Measurements from ENCODE around the gene ARSI.

- TF ChIP-seq, protein P1, sequence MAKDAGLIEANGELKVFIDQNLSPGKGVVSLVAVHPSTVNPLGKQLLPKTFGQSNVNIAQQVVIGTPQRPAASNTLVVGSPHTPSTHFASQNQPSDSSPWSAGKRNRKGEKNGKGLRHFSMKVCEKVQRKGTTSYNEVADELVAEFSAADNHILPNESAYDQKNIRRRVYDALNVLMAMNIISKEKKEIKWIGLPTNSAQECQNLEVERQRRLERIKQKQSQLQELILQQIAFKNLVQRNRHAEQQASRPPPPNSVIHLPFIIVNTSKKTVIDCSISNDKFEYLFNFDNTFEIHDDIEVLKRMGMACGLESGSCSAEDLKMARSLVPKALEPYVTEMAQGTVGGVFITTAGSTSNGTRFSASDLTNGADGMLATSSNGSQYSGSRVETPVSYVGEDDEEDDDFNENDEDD (CRISPR knock-in tag; IDR thresholded peaks at IDR 0.05; ENCODE audit: borderline replicate concordance), result no peak
- TF ChIP-seq RXRB (CRISPR knock-in tag; IDR thresholded peaks at IDR 0.05; ENCODE audit: borderline replicate concordance) (no peak), ZNF343 (CRISPR knock-in tag; IDR thresholded peaks at IDR 0.05) (no peak), ZNF503 (CRISPR knock-in tag; IDR thresholded peaks at IDR 0.05) (no peak)
These were observed 20.4 kb upstream of the ARSI start for GRCh38 chr5:150323092-150323491.
